Fibroblast of skin of right quadriceps (primary cell): ENCODE results near the gene ATP10B.
"Not testable (repeated sequence)": the region's sequence is repeated elsewhere in the genome, so short reads cannot be mapped to it uniquely, and the experiment has no call there.

Experiments
- DNase-seq: peaks from one replicate; pipeline ENCODE4 v3.0.0-alpha.2; 2013

ATP10B gene, protein sequence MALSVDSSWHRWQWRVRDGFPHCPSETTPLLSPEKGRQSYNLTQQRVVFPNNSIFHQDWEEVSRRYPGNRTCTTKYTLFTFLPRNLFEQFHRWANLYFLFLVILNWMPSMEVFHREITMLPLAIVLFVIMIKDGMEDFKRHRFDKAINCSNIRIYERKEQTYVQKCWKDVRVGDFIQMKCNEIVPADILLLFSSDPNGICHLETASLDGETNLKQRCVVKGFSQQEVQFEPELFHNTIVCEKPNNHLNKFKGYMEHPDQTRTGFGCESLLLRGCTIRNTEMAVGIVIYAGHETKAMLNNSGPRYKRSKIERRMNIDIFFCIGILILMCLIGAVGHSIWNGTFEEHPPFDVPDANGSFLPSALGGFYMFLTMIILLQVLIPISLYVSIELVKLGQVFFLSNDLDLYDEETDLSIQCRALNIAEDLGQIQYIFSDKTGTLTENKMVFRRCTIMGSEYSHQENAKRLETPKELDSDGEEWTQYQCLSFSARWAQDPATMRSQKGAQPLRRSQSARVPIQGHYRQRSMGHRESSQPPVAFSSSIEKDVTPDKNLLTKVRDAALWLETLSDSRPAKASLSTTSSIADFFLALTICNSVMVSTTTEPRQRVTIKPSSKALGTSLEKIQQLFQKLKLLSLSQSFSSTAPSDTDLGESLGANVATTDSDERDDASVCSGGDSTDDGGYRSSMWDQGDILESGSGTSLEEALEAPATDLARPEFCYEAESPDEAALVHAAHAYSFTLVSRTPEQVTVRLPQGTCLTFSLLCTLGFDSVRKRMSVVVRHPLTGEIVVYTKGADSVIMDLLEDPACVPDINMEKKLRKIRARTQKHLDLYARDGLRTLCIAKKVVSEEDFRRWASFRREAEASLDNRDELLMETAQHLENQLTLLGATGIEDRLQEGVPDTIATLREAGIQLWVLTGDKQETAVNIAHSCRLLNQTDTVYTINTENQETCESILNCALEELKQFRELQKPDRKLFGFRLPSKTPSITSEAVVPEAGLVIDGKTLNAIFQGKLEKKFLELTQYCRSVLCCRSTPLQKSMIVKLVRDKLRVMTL (N-terminal part only)

DNA sequence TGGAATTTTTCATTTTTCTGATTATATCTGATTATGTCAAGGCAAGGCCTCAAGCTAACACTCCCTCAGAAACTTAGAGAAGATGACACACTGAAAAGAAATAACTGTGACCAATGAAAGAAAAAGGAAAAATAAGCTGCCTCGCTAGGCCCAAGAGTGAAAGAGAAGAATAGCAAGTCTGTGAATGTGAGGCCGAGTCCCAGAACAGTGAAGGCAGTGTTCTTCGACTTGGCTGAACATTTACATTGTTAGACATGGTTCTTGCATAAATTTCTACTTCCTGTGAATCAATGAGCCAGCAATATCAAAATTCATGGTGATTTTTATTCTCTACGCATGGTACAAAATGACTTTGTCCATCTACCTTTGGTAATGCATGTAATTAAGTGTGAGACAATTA, at the start of gene ATP10B:
ATP10B (minus strand) TSS at position 163 of the 400 bp plus-strand sequence. CDS start 164,137 bp downstream, outside the sequence.
- no peak for DNase-seq

DNA sequence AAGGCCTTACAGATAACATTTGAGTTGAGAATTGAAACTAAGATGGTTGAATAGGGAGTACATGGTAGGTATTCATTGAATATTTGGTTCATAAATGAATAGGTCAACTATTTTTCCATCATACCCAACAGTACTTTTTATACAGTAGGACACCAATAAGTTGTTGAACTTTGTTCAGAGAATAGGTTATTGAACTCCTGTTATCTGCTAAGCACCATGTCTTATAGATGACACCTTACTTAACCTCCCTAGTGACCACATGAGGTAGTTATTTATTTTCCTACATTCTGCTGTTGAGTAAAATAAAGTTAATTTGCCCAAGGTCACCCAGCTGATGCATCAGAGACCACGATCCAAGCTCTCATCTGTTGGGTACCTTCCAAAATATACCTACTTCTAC, 49.6 kb upstream of the ATP10B start:
- no peak for DNase-seq

DNA sequence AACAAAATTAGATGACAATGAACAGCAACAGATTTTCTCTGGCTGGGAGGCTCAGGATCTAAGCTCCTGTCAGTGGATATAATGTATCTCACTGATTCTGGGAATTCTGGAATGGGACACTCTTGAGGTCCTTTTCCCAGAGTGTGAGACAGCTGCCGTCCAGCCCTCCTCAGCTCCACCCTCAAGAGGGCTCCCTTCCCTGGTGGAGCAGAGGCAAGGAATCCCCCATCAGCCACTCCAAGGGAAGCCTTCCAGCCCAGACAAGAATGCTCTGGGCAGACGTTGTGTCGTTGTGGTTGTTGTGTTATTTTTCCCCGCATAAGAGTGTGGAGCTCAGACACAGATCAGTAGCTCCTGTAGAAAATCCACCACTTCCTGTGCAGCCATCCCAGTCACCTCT, 47.7 kb upstream of the ATP10B start:
- DNase-seq, result no peak

DNA sequence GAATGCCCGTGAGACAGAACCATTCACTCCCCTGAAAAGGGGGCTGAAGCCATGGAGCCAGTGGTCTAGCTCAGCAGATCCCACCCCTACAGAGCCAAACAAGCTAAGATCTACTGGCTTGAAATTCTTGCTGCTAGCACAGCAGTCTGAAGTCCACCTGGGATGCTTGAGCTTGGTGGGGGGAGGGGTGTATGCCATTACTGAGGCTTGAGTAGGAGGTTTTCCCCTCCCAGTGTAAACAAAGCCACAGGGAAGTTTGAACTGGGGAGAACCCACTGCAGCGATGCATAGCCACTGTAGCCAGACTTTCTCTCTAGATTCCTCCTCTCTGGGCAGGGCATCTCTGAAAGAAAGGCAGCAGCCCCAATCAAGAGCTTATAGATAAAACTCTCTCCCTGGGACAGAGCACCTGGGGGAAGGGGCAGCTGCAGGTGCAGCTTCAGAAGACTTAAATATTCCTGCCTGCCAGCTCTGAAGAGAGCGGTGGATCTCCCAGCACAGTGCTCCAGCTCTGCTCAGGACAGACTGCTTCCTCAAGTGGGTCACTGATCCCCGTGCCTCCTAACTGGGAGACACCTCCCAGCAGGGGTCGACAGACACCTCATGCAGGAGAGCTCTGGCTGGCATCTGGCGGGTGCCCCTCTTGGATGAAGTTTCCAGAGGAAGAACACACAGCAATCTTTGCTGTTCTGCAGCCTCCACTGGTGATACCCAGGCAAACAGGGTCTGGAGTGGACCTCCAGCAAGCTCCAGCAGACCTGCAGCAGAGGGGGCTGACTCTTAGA, 41.4 kb upstream of the ATP10B start:
- DNase-seq, result not testable (repeated sequence)

DNA sequence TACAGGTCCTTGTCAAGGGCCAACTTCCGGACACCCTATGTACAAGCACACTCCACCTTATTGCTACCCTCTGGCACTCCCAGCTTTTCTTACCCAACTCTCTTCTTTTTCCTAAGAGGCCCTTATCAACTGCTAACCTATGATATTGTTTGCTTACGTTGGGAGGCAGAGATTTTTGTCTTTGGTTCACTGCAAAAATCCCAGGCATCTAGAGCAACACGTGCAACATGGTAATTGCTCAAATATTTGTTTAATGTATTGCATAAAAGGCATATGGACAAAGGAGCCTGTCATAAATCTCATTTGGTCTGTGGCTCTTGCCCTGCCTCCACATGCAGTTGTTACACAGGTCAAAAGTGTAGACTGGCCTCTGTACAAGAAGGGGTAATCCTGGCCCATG, 35.8 kb upstream of the ATP10B start:
- DNase-seq, result no peak

DNA sequence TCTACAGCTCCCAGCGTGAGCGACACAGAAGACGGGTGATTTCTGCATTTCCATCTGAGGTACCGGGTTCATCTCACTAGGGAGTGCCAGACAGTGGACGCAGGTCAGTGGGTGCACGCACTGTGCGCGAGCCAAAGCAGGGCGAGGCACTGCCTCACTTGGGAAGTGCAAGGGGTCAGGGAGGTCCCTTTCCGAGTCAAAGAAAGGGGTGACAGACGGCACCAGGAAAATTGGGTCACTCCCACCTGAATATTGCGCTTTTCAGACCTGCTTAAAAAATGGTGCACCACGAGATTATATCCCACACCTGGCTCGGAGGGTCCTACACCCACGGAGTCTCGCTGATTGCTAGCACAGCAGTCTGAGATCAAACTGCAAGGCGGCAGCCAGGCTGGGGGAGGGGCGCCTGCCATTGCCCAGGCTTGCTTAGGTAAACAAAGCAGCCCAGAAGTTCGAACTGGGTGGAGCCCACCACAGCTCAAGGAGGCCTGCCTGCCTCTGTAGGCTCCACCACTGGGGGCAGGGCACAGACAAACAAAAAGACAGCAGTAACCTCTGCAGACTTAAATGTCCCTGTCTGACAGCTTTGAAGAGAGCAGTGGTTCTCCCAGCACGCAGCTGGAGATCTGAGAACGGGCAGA, 21.7 kb upstream of the ATP10B start:
- not testable (repeated sequence) for DNase-seq

DNA sequence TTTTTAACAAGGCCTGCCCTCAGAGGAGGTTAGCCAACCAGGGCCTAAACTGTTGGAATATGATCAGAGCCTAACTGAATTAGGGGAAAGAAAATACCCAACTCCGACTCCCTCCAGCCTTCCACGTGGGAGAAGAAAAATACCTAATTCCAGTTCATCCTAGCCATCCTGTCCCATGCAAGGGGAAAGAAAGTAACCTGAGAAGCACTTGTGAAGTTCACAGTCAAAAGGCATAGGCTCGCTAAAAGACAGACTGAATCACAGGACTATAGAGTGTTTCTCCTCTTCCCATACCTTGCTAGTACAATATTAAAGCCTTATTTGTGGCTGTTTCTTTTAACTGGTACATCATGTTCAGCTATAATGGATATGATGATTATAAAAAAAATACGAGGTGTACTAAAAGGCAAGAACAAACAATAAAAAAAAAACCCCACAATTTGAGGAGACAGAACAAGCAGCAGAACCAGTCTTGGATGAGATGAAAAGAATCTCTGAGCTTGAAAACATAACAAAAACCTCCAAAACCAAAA, 18.0 kb upstream of the ATP10B start:
- DNase-seq, result no peak

DNA sequence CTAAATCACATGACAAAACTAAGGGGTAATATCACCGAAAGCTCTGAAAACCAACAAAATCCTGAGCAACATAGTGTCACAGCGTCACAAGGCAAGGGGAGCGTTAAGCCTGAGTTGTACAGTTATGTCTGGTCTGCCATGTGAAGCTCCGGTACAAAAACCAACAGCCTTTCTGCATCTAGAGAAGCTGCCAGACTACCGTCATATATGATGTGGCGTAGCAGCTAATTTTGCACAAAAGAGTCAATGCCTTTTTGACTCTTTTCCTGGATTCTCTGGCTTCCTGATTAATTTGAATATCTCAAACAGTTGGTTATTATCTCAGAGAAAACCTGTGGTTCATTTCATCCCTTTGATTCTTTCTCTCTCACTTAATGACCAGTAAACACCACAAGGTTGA, 16.0 kb upstream of the ATP10B start:
- DNase-seq, result no peak

DNA sequence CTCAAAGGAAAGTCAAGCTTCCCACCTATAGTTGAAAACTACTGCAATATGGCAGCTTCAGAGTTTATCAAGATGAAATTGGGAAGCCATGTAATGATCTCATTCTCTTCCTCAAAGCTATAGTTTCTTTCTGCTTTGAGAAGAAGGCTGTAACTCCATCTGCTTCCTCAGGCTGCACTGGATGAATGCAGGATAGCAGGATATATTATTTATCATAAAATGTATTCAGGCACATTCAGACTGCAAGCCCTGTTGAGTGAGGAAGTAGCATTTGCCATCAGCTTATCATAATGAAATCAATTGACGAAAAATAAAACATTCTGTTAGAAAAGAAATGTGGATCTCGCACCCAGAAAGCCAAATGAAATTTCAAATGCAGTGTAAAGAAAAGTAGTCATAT, 560 bp downstream of the ATP10B start:
- no peak for DNase-seq

DNA sequence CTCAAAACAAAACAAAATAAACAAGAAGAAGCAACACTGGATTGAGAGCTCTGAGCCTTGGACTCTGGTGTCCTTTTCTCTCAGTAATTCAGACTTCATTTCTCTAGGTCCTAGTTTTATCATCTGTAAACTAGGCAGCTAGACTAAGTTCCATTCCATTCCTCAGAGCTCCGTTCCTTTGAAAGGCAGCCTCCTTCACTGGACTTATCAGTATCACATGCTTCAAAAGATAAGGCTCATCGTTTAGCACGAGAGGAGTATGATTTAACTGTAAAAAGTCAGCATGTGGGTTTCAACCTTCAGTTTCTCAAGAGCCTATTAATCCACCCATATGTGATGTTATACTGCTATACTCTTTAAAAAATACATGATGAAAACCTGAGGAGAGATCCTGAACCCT, 1.6 kb downstream of the ATP10B start:
- no peak for DNase-seq

DNA sequence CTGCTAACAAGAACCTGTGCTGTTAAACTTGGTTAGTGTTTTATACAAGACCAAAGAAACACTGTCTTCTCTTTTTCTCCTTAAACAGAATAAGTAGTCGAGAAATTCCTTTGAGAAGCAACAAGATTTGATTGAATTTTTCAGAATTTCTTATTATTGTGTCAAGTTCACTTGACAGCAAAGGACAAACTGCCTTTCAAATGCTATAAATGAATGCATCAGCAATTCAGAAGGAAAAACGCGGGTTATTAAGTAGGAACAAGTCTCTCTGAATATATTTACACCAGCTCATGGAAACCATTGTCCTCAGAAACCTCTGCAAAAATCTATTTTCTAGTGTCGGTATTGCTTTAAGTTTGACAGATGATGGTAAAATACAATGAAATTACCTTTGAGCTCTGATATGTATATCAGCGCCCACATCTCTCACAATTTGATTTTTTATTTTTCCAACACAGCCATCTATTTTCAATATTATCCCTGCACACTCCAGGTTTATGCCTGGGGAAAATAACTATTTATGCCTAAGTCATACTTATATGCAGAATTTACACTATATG, 4.4 kb downstream of the ATP10B start:
- DNase-seq, result no peak

DNA sequence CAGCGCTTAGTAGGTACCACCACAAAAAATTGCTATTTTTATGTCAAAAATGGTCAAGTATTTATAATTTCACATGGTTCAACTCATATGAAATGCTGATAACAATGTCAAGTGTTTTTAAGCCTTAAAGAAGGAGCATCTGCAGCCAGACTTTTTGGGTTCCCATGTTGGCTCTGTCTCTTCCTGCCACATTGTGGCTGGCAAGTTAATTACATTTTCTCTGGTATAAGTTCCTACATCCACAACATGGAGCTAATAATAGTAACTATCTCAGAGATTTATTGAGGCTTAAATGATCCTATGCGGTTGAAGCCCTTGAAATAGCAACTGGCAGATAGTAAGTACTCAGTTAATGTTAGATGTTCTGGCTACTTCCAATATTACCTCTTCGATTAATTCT, 5.4 kb downstream of the ATP10B start:
- no peak for DNase-seq

DNA sequence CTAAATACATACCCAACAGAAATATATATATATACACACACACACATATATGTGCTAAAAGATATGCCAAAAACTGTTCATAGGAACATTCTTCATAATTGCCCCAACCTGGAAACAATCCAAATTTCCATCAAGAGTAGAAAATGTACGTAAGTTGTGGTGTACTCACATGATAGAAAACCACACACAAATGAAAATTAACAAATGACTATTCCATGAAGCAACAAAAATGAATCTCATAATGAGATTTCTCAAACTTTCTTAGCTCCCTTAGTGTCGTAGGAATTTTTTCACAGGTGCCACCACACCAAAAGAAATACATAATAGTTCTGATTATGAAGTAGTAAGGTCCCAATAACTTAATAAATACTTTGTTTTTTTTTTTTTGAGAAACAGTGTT, 7.8 kb downstream of the ATP10B start:
- DNase-seq, result no peak

DNA sequence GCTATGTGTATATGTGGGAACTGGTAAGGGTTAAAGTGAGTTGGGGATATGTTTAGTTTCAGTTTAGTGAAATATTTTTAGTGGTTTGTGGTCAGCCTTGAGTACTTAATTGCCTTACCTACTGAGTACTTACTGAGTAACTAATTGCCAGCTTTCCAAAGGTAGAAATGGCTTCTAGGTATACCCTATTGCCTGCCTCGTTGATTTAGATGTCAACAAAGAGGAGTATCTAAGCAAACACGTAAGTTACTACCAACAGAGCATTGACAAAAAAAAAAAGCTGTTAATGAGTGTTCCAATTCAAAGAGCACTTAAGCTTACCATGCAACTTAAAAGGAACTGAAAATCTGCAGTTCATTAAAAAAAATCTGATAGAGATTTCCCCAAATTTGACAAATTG, 8.8 kb downstream of the ATP10B start:
- no peak for DNase-seq

DNA sequence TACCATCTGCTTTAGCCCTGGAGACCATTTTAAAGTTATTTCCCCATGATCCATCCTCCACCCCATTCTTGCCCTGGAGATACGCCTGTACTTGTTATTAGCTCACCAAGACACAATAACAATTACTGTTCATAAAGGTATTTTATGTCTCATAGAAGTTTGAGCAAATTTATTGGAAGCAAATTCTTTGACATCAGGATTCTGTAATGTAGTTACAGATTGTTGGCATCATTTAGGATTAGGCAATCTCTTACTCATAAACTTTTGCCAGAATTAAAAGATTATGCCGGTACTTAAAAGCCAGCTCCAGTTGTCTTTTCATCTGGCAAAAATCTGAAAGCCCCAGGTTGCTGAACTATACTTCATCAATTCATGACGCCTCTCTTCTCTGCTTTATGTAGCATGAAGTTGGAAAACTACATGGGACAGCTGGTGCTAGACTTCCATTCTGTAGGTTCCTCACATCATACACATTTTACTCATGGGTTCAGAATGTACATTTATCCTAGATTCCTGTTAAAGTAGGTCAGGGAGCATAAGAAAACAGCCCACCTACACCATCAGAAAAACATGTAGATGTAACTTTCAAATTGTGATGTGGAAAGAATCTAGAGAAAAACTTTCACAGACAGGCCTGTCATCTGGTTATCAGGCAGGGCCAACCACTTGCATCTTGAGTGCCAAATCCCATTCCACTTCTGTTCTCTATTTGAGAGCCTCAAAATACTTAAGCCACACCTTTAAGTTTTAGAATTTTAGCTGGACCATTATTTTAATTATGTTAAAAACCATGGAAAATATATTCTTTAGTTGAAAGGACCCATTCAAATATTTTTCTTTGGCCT, 14.0 kb downstream of the ATP10B start:
- peak; percentile 65 for DNase-seq

DNA sequence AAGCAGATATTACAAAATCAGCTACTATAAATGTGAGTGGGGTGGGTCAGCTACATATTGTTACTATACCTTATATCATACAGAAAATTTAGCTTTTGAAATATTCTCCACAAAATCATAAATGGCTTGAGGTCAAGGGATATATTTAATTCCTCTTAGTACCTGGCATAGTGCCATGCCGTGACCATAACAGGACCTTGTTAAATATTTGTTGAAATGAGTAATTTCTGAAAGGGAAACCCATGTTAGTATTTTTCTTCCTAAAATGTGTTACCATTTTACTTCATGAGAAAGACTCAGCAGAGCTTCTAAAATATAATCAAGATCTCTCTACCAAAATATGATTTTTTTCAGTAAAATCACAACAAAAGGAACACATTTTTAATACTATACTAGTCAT, 14.8 kb downstream of the ATP10B start:
- DNase-seq, result peak; percentile 4

DNA sequence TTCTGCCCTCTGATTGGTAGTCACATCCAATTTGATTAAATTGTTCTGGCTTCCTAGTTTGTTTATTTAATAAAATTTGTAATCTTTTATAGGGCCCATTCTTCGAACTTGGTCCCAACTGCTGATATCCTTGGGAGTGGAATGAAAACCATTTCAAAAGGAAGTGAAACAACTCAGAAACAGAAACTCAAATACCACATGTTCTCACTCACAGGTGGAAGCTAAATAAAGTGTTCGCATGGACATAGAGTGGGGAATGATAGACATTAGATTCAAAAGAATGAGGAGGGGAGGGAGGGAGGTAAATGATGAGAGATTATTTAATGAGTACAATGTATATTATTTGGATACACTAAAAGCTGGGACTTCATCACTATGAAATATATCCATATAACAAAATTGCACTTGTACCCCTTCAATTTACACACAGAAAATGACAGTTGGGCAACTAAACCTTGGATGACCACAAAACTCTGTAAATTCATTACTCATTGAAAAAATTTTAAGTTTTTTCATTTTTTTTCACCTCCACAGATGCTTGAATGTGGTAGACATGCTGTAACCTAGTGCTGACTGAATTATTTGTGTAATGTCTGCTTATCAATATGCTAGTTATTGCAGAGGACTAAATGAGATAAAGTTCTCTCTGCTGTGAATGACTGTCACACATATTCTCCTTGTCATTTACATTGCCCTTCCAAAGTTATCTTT, 16.0 kb downstream of the ATP10B start:
- no peak for DNase-seq

DNA sequence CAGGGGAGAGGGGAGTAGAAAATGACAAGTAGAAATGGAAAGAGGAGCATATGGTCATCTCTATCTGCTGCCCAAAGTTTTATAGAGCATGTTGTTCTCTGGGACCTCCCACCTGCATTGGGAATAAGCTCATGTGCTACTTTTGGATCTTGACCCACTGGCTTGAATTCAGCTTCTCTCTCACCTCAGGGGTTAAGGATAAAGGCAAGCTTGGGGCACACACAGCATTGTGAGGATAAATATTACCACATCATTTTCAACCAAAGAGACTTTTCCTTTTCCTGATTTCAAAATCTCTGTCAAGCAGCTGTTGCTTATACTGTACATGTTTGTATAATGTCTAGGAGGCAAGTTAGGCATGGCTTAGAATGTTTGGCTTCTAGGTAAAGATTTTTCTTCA, 16.6 kb downstream of the ATP10B start:
- DNase-seq, result no peak

DNA sequence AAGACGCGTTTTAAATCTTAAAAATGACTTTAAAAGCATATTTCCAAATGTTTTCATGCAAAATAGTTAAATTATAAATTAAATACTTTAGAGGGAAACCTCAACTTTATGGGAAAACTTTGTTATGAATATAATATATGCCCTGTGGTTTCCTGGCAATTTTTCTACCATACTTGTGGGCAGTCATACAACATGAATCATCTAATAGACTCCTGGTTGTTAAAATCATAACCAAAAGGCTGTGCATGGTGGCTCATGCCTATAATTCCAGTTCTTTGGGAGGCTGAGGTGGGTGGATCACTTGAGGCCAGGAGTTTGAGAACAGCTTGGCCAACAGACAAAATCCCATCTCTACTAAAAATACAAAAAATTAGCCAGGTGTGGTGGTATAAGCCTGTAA, 18.2 kb downstream of the ATP10B start:
- DNase-seq, result peak; percentile 68

DNA sequence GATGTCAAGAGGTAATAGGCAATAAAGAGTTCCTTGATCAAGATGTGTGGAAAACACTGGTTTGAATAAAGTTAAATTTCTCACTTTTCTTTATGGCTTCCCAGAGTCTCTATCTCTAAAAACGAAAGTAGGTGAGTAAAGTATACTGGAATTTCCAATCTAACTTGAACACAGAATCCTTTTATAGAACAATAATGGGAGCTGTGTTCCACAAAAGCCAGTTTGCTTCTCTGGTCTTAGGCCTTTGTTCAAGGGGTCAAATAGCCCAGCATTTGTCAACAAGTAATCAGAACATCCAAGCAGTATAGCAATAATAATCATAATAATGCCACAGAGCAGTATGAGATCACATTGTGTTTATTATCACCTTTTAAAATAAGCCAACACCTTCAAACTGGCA, 20.2 kb downstream of the ATP10B start:
- no peak for DNase-seq
